22Rv1 (cell line): ENCODE data around the gene ZNF207.

ENCODE experiments used
- ZFX ChIP-seq: fragments of 450-650 bp; IDR thresholded peaks from 2 replicates; pipeline ENCODE4 v1.6.1; 2017; ENCODE audit warnings: antibody characterized with exemption, borderline replicate concordance
- TF ChIP-seq, protein P1 (sequence below): fragments of 450-650 bp; IDR thresholded peaks from 2 replicates; pipeline ENCODE4 v1.5.1; 2017; ENCODE audit warnings: mild to moderate bottlenecking

GRCh38 chr17:32388613-32389459, 38.9 kb downstream of the ZNF207 start:
- TF ChIP-seq, protein P1, sequence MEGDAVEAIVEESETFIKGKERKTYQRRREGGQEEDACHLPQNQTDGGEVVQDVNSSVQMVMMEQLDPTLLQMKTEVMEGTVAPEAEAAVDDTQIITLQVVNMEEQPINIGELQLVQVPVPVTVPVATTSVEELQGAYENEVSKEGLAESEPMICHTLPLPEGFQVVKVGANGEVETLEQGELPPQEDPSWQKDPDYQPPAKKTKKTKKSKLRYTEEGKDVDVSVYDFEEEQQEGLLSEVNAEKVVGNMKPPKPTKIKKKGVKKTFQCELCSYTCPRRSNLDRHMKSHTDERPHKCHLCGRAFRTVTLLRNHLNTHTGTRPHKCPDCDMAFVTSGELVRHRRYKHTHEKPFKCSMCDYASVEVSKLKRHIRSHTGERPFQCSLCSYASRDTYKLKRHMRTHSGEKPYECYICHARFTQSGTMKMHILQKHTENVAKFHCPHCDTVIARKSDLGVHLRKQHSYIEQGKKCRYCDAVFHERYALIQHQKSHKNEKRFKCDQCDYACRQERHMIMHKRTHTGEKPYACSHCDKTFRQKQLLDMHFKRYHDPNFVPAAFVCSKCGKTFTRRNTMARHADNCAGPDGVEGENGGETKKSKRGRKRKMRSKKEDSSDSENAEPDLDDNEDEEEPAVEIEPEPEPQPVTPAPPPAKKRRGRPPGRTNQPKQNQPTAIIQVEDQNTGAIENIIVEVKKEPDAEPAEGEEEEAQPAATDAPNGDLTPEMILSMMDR, result no peak
- no peak for TF ChIP-seq ZFX
